SU-DHL-6 (cell line): ENCODE measurements around the gene VPS33A.
"Not testable (repeated sequence)": the region's sequence is repeated elsewhere in the genome, so short reads cannot be mapped to it uniquely, and the experiment has no call there.

Source experiments
- H2AFZ ChIP-seq: fragments of 200-600 bp; sonication (generic); 2 replicates; pipeline ENCODE4 v1.6.1; 2014; ENCODE audit warnings: low read depth, mild to moderate bottlenecking, moderate library complexity, mixed read lengths, antibody characterized with exemption, low read length; ENCODE audit not compliant: severe bottlenecking
- H3F3A ChIP-seq: fragments of 200-600 bp; shearing (Covaris generic); 2 replicates; pipeline ENCODE4 v1.6.0; 2016; ENCODE audit warnings: antibody characterized with exemption, mild to moderate bottlenecking; ENCODE audit not compliant: insufficient read depth
- H3K27ac ChIP-seq: fragments of 200-600 bp; sonication (generic); 2 replicates; pipeline ENCODE4 v1.5.1; 2016; ENCODE audit warnings: low read depth, mild to moderate bottlenecking, low read length, moderate library complexity, mixed read lengths
- H3K27me3 ChIP-seq: fragments of 200-600 bp; sonication (generic), shearing (Covaris generic); 2 replicates; pipeline ENCODE4 v1.6.0; 2014; ENCODE audit warnings: mild to moderate bottlenecking, low read length
- H3K36me3 ChIP-seq: fragments of 200-600 bp; sonication (generic); 2 replicates; pipeline ENCODE4 v1.6.1; 2014; ENCODE audit warnings: mild to moderate bottlenecking, low read length, mixed read lengths
- H3K4me2 ChIP-seq: fragments of 300-600, 200-600 bp; shearing (Covaris generic), sonication (generic); 2 replicates; pipeline ENCODE4 v1.6.0; 2014; ENCODE audit warnings: low read length, low read depth, mild to moderate bottlenecking; ENCODE audit not compliant: poor library complexity, severe bottlenecking
- H3K4me3 ChIP-seq: fragments of 200-600 bp; sonication (generic); 2 replicates; pipeline ENCODE4 v1.5.1; 2014; ENCODE audit warnings: antibody characterized with exemption, low read length, mild to moderate bottlenecking, mixed read lengths; ENCODE audit not compliant: insufficient read depth, poor library complexity, severe bottlenecking
- H3K79me2 ChIP-seq: fragments of 200-600 bp; sonication (generic); 2 replicates; pipeline ENCODE4 v1.6.1; 2014; ENCODE audit warnings: mild to moderate bottlenecking, low read length, moderate library complexity; ENCODE audit not compliant: insufficient read depth
- H3K9ac ChIP-seq: fragments of 200-600 bp; sonication (generic); 2 replicates; pipeline ENCODE4 v1.7.0; 2014; ENCODE audit warnings: mild to moderate bottlenecking, low read length
- H3K9me2 ChIP-seq: fragments of 200-600 bp; sonication (generic); replicated peaks from 2 replicates; pipeline ENCODE4 v1.6.1; 2014; ENCODE audit warnings: low read length; ENCODE audit not compliant: insufficient read depth
- H3K9me3 ChIP-seq: fragments of 200-600 bp; sonication (generic); 2 replicates; pipeline ENCODE4 v1.6.1; 2014; ENCODE audit warnings: low read length, mixed read lengths; ENCODE audit not compliant: insufficient read depth
- H4K20me1 ChIP-seq: fragments of 200-600 bp; sonication (generic); 2 replicates; pipeline ENCODE4 v1.6.1; 2014; ENCODE audit warnings: low read depth, mild to moderate bottlenecking, antibody characterized with exemption, low read length, moderate library complexity, mixed read lengths
- CTCF ChIP-seq: fragments of 200-600 bp; sonication (generic); IDR thresholded peaks from one replicate; pipeline ENCODE4 v1.5.1; 2017; ENCODE audit warnings: antibody characterized with exemption, mild to moderate bottlenecking, low read length, moderate library complexity; ENCODE audit not compliant: insufficient read depth, poor library complexity, severe bottlenecking
- EZH2phosphoT487 ChIP-seq: fragments of 200-600 bp; sonication (generic), shearing (Covaris generic); conservative IDR thresholded peaks from 2 replicates; pipeline ENCODE4 v1.6.1; 2018; ENCODE audit warnings: mild to moderate bottlenecking, antibody characterized with exemption, low read length, moderate library complexity, mixed read lengths

VPS33A gene

GRCh38 chr12:122258462-122258861 is 7.8 kb downstream of the VPS33A start:
- H4K20me1 ChIP-seq, H3F3A ChIP-seq, H3K79me2 ChIP-seq, H3K27ac ChIP-seq, H3K4me2 ChIP-seq, H2AFZ ChIP-seq, H3K9me2 ChIP-seq, H3K9ac ChIP-seq, H3K9me3 ChIP-seq, H3K36me3 ChIP-seq, H3K4me3 ChIP-seq, H3K27me3 ChIP-seq: not testable (repeated sequence)

GRCh38 chr12:122250536-122250935 is 15.8 kb downstream of the VPS33A start:
- H3K4me2 ChIP-seq: no peak overlapping the region
- H3K9ac ChIP-seq: no peak overlapping the region
- H2AFZ ChIP-seq: no peak overlapping the region
- H3K9me3 ChIP-seq: no peaks in the 10 kb centered on the region
- no peak overlapping the region for H3K27ac ChIP-seq
- no peaks in the 10 kb centered on the region for H4K20me1 ChIP-seq
- H3K9me2 ChIP-seq: no peaks in the 10 kb centered on the region
- no peaks in the 10 kb centered on the region for H3K27me3 ChIP-seq
- TF ChIP-seq CTCF (no peak), EZH2phosphoT487 (no peak)
- no peaks in the 10 kb centered on the region for H3F3A ChIP-seq
- no peak overlapping the region for H3K4me3 ChIP-seq
- H3K36me3 ChIP-seq: no peaks in the 10 kb centered on the region
- H3K79me2 ChIP-seq: no peaks in the 10 kb centered on the region

- no peaks in the 10 kb centered on the region for H3K36me3 ChIP-seq
Measured at GRCh38 chr12:122250047-122250446, 16.2 kb downstream of the VPS33A start.

GRCh38 chr12:122245553-122245952 is 20.7 kb downstream of the VPS33A start:
- H3K4me3 ChIP-seq: no peak overlapping the region
- no peak overlapping the region for H3K4me2 ChIP-seq

More at GRCh38 chr12:122250047-122250446, 16.2 kb downstream of the VPS33A start:
- Histone ChIP-seq H3K9ac (no peak overlapping the region), H3K27me3 (no peaks in the 10 kb centered on the region), H3K4me3 (no peak overlapping the region), H2AFZ (no peak overlapping the region), H3K9me2 (no peaks in the 10 kb centered on the region), H3K79me2 (no peaks in the 10 kb centered on the region), H4K20me1 (no peaks in the 10 kb centered on the region), H3K4me2 (no peak overlapping the region), H3K9me3 (no peaks in the 10 kb centered on the region), H3F3A (no peaks in the 10 kb centered on the region), H3K27ac (no peak overlapping the region)
- TF ChIP-seq EZH2phosphoT487: no peak
- TF ChIP-seq CTCF: no peak

More at GRCh38 chr12:122245553-122245952, 20.7 kb downstream of the VPS33A start:
- Histone ChIP-seq H3K27me3 (no peaks in the 10 kb centered on the region), H3F3A (no peaks in the 10 kb centered on the region), H3K9me3 (no peaks in the 10 kb centered on the region), H3K9ac (no peak overlapping the region), H3K79me2 (no peaks in the 10 kb centered on the region), H2AFZ (no peak overlapping the region), H4K20me1 (no peaks in the 10 kb centered on the region), H3K36me3 (no peaks in the 10 kb centered on the region), H3K27ac (no peak overlapping the region), H3K9me2 (no peaks in the 10 kb centered on the region)
- TF ChIP-seq CTCF (no peak), EZH2phosphoT487 (no peak)
